Stimulated activated CD4-positive, alpha-beta T cell treated with anti-CD3 and anti-CD28 coated beads, Interleukin-15, amount 100 ng/mL, for 1 hour (primary cell): ENCODE data around the gene NGFR.

Experiments used
- DNase-seq, 2 donors: peaks; one replicate each; pipeline ENCODE4 v3.0.0-alpha.2; 2020; ENCODE audit warnings: low read depth in 1 of 2, low spot score in 1 of 2

NGFR gene

DNA sequence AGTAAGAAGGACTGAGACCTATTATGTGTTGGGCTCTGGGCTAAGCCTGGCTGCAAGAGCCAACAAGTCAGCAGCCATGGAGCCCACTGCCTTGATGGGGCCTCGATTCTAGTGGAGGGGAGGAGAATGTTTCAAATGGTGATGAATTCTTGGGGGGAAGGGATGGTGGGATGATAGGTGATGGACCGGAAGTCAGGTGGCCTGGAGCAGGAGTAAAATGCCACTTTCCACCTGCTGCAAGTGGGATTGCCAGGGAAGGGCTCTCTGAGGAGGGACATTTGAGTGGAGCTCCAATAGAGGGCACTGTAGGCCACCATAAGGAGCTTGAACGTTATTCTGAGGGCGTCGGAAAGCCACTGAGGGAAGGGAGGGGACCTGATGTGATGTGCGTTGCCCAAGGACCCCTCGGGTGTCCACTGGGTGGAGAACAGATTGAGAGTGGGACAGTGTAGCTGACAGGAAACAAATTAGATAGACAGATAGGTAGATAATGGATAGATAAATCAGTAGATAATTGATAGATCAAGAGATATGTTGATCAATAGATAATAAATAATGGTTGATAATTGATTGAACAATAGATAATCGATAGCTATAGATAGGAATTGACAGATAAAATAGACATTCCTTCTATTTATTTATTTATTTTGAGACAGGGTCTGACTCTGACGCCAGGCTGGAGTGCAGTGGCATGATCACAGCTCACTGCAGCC lies 62.4 kb downstream of the NGFR start:
- no peak for DNase-seq
